K562 (cell line): ENCODE measurements around the gene P2RX5. TPM values are rescaled to one million over a fixed set of nuclear protein-coding genes. Genes with fewer than 3 reads are reported as not detected.

ENCODE experiments used
- DLX4 ChIP-seq: fragments of 250-450 bp; sonication (Bioruptor Pico); IDR thresholded peaks from 2 replicates; pipeline ENCODE4 v1.6.1; 2021; ENCODE audit warnings: mild to moderate bottlenecking
- FOXK1 ChIP-seq: sonication (generic); formaldehyde crosslinking; IDR thresholded peaks from 2 replicates; pipeline ENCODE4 v1.8.0; 2022; ENCODE audit warnings: missing genetic modification reagents, mild to moderate bottlenecking, borderline replicate concordance
- HDGF ChIP-seq: fragments of 450-650 bp; IDR thresholded peaks from 2 replicates; pipeline ENCODE4 v1.6.1; 2016
- JUN ChIP-seq, 2 experiments: sonication (generic) in 1 of 2; formaldehyde crosslinking in 1 of 2; IDR thresholded peaks; 2 replicates each; pipeline versions ENCODE4 v1.6.1 to v1.8.0; 2012 to 2022; ENCODE audit warnings: borderline replicate concordance in 2 of 2, mild to moderate bottlenecking in 2 of 2, improper control_type of control experiment in 1 of 2, low read depth in 1 of 2, low read length in 1 of 2, missing genetic modification reagents in 1 of 2
- MBD1 ChIP-seq: fragments of 250-450 bp; sonication (Bioruptor Pico); IDR thresholded peaks from 2 replicates; pipeline ENCODE4 v1.8.0; 2022; ENCODE audit warnings: inconsistent platforms
- RAD51 ChIP-seq: fragments of 450-650 bp; IDR thresholded peaks from 2 replicates; pipeline ENCODE4 v1.7.1; 2016; ENCODE audit warnings: low read depth, mild to moderate bottlenecking, borderline replicate concordance
- TAF7 ChIP-seq: fragments of 450-650 bp; IDR thresholded peaks from 2 replicates; pipeline ENCODE4 v1.6.1; 2016; ENCODE audit warnings: missing genetic modification characterization, missing compliant biosample characterization
- ZBTB40 ChIP-seq, 2 experiments: fragments of 450-650 bp in 1 of 2; sonication (generic) in 1 of 2; formaldehyde crosslinking in 1 of 2; IDR thresholded peaks; 2 replicates each; pipeline versions ENCODE4 v1.7.1 to v1.9.0; 2016 to 2022; ENCODE audit warnings: inconsistent platforms in 1 of 2, mild to moderate bottlenecking in 1 of 2, missing genetic modification reagents in 1 of 2
- ZNF24 ChIP-seq: fragments of 450-650 bp; IDR thresholded peaks from 2 replicates; pipeline ENCODE4 v1.6.1; 2016
- polyA plus RNA-seq, 8 experiments: library from polyadenylated mRNA; depleted of rRNA in 4 of 8; stranded (reverse) in 5 of 8; unstranded in 3 of 8; fragments of >200 nt; fragmentation: Nextera tagmentation in 2 of 8; fragmentation: Illumina TruSeq in 1 of 8; extraction: Ambion mirVana in 2 of 8; extraction: Trizol in 1 of 8; gene quantifications; 2 replicates each; pipeline versions ENCODE4 v1.2.1 to v1.2.3, GENCODE V29; 2011 to 2014; ENCODE audit warnings: inconsistent platforms in 1 of 8, missing spikeins in 1 of 8
- total RNA-seq, 7 experiments: library from RNA; depleted of rRNA in 6 of 7; stranded (reverse); fragments of >200 nt in 6 of 7; fragmentation: Illumina TruSeq in 2 of 7; extraction: Trizol in 2 of 7; gene quantifications; 2 replicates each; pipeline versions ENCODE4 v1.2.1 to v1.2.3, GENCODE V29; 2011 to 2021; ENCODE audit warnings: low replicate concordance in 1 of 7

Gene P2RX5
- total and polyA plus RNA-seq, 9 of the 15 experiments (the other 6 are each of a cell fraction or from before 2014, with no cell fraction given) = 0.31 to 4.0 (median 1.3) TPM

GRCh38 chr17:3727041-3727440, 31.1 kb upstream of the P2RX5 start (continued):
- TF ChIP-seq ZBTB40 (IDR thresholded peaks at IDR 0.05) (no peak), ZBTB40 (CRISPR knock-in tag; IDR thresholded peaks at IDR 0.05) (no peak), HDGF (no peak), DLX4 (no peak), MBD1 (no peak), TAF7 (no peak), RAD51 (no peak), ZNF24 (no peak), JUN (IDR thresholded peaks at IDR 0.05; ENCODE audit: borderline replicate concordance, low read depth, low read length) (no peak), JUN (CRISPR knock-in tag; IDR thresholded peaks at IDR 0.05; ENCODE audit: borderline replicate concordance) (no peak), FOXK1 (CRISPR knock-in tag) (no peak)
